ENCODE results near the gene ACOT6.
A peak's percentile ranks its signal among the peaks of the same experiment; 100 is the strongest.
"Not testable (repeated sequence)": the region's sequence is repeated elsewhere in the genome, so short reads cannot be mapped to it uniquely, and the experiment has no call there.

The ACOT6 gene

DNA sequence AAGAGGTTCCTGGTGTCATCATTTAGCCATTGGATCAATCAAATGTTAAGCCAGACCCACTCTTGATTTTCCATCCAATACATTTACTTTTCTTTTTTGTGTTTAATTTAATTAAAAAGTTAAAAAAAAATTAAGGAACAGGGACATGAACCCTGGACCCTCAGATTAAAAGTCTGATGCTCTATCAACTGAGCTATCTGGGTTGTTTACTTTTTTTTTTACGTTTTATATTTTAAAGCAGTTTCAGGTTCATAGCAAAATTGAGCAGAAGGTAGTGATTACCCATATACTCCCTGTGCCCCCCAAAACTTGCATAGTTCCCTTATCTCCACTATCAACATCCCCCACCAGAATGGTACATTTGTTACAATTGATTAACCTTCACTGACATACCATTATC is 23.6 kb upstream of the ACOT6 start (continued):
- TF ChIP-seq KLF16 (tag by site-specific recombination; IDR thresholded peaks at IDR 0.05), result no peak
- no peak for TF ChIP-seq ZNF837 (tag by site-specific recombination; IDR thresholded peaks at IDR 0.05)
- no peak for TF ChIP-seq ZBTB17 (tag by site-specific recombination; IDR thresholded peaks at IDR 0.05)

- CTCF ChIA-PET, result interaction anchor here (0.6 to 1.8 kb wide), 3 partner anchors 10 to 19 kb away, joined by 3 to 5 read pairs (median 4); no protein-coding TSS in a partner anchor
- TF ChIP-seq ZBTB6 (tag by site-specific recombination; IDR thresholded peaks at IDR 0.05), result no peak
- TF ChIP-seq, protein P1, sequence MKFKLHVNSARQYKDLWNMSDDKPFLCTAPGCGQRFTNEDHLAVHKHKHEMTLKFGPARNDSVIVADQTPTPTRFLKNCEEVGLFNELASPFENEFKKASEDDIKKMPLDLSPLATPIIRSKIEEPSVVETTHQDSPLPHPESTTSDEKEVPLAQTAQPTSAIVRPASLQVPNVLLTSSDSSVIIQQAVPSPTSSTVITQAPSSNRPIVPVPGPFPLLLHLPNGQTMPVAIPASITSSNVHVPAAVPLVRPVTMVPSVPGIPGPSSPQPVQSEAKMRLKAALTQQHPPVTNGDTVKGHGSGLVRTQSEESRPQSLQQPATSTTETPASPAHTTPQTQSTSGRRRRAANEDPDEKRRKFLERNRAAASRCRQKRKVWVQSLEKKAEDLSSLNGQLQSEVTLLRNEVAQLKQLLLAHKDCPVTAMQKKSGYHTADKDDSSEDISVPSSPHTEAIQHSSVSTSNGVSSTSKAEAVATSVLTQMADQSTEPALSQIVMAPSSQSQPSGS (tag by site-specific recombination; IDR thresholded peaks at IDR 0.05; ENCODE audit: low read depth), result no peak
- peak; percentile 96 for TF ChIP-seq PRDM1 (tag by site-specific recombination; IDR thresholded peaks at IDR 0.05)
- TF ChIP-seq GLIS2 (tag by site-specific recombination; IDR thresholded peaks at IDR 0.05), result no peak
- TF ChIP-seq ZNF830 (tag by site-specific recombination; IDR thresholded peaks at IDR 0.05; ENCODE audit: low read depth), result no peak
Measured at GRCh38 chr14:73589116-73589515, 23.2 kb upstream of the ACOT6 start.

GRCh38 chr14:73590673-73591004 is 21.7 kb upstream of the ACOT6 start:
- H3K27ac ChIP-seq (ENCODE audit: extremely low read depth, low read depth, low read length); H3K36me3 ChIP-seq (ENCODE audit: control insufficient read depth in 2 of 2, insufficient read depth in 1 of 2, low read length in 2 of 2); H3K4me1 ChIP-seq (ENCODE audit: control insufficient read depth, insufficient read depth, low read length); H3K4me3 ChIP-seq (ENCODE audit: low read depth, low read length); POLR2A ChIA-PET; H3K9me3 ChIP-seq (ENCODE audit: control insufficient read depth, insufficient read depth, low read depth, low read length); CTCF ChIA-PET: not testable (repeated sequence)

More at GRCh38 chr14:73589116-73589515, 23.2 kb upstream of the ACOT6 start:
- H3K27ac ChIP-seq (ENCODE audit: extremely low read depth, low read depth, low read length), result no peak overlapping the region
- H3K4me1 ChIP-seq (ENCODE audit: control insufficient read depth, insufficient read depth, low read length), result no peaks in the 10 kb centered on the region
- H3K36me3 ChIP-seq (ENCODE audit: control insufficient read depth in 2 of 2, insufficient read depth in 1 of 2, low read length in 2 of 2), result no peaks in the 10 kb centered on the region
- POLR2A ChIA-PET, result interaction anchor here (0.6 to 1.6 kb wide), 2 partner anchors 21 to 52 kb away, joined by 4 to 5 read pairs; partner anchors contain the start of genes ACOT1 and ACOT2
- H3K4me3 ChIP-seq (ENCODE audit: low read depth, low read length), result no peak overlapping the region
- H3K9me3 ChIP-seq (ENCODE audit: control insufficient read depth, insufficient read depth, low read depth, low read length), result no peaks in the 10 kb centered on the region

- Histone ChIP-seq H3K9me3 (ENCODE audit: control insufficient read depth, insufficient read depth, low read depth, low read length) (no peaks in the 10 kb centered on the region), H3K36me3 (ENCODE audit: control insufficient read depth in 2 of 2, insufficient read depth in 1 of 2, low read length in 2 of 2) (no peaks in the 10 kb centered on the region), H3K4me1 (ENCODE audit: control insufficient read depth, insufficient read depth, low read length) (no peaks in the 10 kb centered on the region), H3K27ac (ENCODE audit: extremely low read depth, low read depth, low read length) (peak within 1 kb of the TSS; percentile 24; the same call in 1 of the 2 replicates), H3K4me3 (ENCODE audit: low read depth, low read length) (peak within 1 kb of the TSS; percentile 42)
- POLR2A ChIA-PET, result interaction anchor here (1.4 kb wide), 1 partner anchor 21 kb away, joined by 4 read pairs; the partner anchor contains the start of gene ACOT6
- CTCF ChIA-PET, result no interaction called here
- no peak for TF ChIP-seq ZFP37 (tag by site-specific recombination; IDR thresholded peaks at IDR 0.05)
Measured at GRCh38 chr14:73591690-73592449, 20.4 kb upstream of the ACOT6 start, which contains the start of gene ACOT4. Gene ACOT4, plus strand, starts transcription at chr14:73591873. Its CDS starts 87 bp downstream, at chr14:73591960.

- no peaks in the 10 kb centered on the region for H3K9me3 ChIP-seq (ENCODE audit: control insufficient read depth, insufficient read depth, low read depth, low read length)
- H3K4me3 ChIP-seq (ENCODE audit: low read depth, low read length), result no peak overlapping the region
- no peak overlapping the region for H3K27ac ChIP-seq (ENCODE audit: extremely low read depth, low read depth, low read length)
- H3K4me1 ChIP-seq (ENCODE audit: control insufficient read depth, insufficient read depth, low read length), result no peaks in the 10 kb centered on the region
- ChIA-PET CTCF (interaction anchor here (0.6 kb wide), 1 partner anchor 46 kb away, joined by 3 read pairs; no protein-coding TSS in a partner anchor), POLR2A (no interaction called here)
- no peaks in the 10 kb centered on the region for H3K36me3 ChIP-seq (ENCODE audit: control insufficient read depth in 2 of 2, insufficient read depth in 1 of 2, low read length in 2 of 2)
- 0 out of 2 replicates have a peak, but pooled peaks have one; percentile 19 for TF ChIP-seq ZNF664 (tag by site-specific recombination; IDR thresholded peaks at IDR 0.05)
- peak; percentile 50 for TF ChIP-seq ZNF623 (tag by site-specific recombination; IDR thresholded peaks at IDR 0.05)
- peak; percentile 48 for TF ChIP-seq ZNF426 (tag by site-specific recombination; IDR thresholded peaks at IDR 0.05)
- TF ChIP-seq REST (tag by site-specific recombination; IDR thresholded peaks at IDR 0.05), result 0 out of 2 replicates have a peak, but pooled peaks have one; percentile 30
- TF ChIP-seq ZNF140 (tag by site-specific recombination; IDR thresholded peaks at IDR 0.05), result peak; percentile 26; the same call in 1 of the 2 replicates
- TF ChIP-seq EGR2 (tag by site-specific recombination; IDR thresholded peaks at IDR 0.05; ENCODE audit: low read depth), result no peak
- peak; percentile 83 for TF ChIP-seq ZNF394 (tag by site-specific recombination; IDR thresholded peaks at IDR 0.05; ENCODE audit: borderline replicate concordance)
- no peak for TF ChIP-seq ZNF561 (tag by site-specific recombination; IDR thresholded peaks at IDR 0.05; ENCODE audit: borderline replicate concordance)
Measured at GRCh38 chr14:73594491-73594890, 17.8 kb upstream of the ACOT6 start.
